Left ventricle myocardium inferior (tissue), 1 donor: ENCODE results near the gene ZNF182. TPM values are rescaled to one million over a fixed set of nuclear protein-coding genes. Genes with fewer than 3 reads are reported as not detected.
A peak's percentile ranks its signal among the peaks of the same experiment; 100 is the strongest.

Source experiments
- DNase-seq: peaks from one replicate; pipeline ENCODE4 v3.0.0-alpha.2; 2020
- H3K27ac ChIP-seq: fragments of 200-600 bp; replicated peaks from 2 replicates; pipeline ENCODE4 v1.8.0; 2021
- H3K27me3 ChIP-seq: fragments of 200-600 bp; 2 replicates; pipeline ENCODE4 v1.8.0; 2021; ENCODE audit warnings: low read depth
- H3K36me3 ChIP-seq: fragments of 200-600 bp; 2 replicates; pipeline ENCODE4 v1.8.0; 2021
- H3K4me1 ChIP-seq: fragments of 200-600 bp; 2 replicates; pipeline ENCODE4 v1.8.0; 2021
- H3K4me3 ChIP-seq: fragments of 200-600 bp; 2 replicates; pipeline ENCODE4 v1.8.0; 2021; ENCODE audit warnings: mild to moderate bottlenecking, moderate library complexity
- H3K9me3 ChIP-seq: fragments of 200-600 bp; replicated peaks from 2 replicates; pipeline ENCODE4 v1.8.0; 2021
- CTCF ChIP-seq: fragments of 200-600 bp; IDR thresholded peaks from 2 replicates; pipeline ENCODE4 v1.8.0; 2021; ENCODE audit warnings: antibody characterized with exemption, mild to moderate bottlenecking, borderline replicate concordance
- intact Hi-C: fragments of 100-400 bp; cut with micrococcal nuclease; formaldehyde crosslinking; loops from one replicate; pipeline ENCODE4 v1.11.0; 2022
- total RNA-seq: library from RNA; stranded (reverse); fragmentation: NEBNext Ultra II Directional; extraction: Animal tissue kit (Norgen Biotek cat#: 25700); gene quantifications from one replicate; pipeline ENCODE4 v1.2.1, GENCODE V29; 2021
- donor health status: DM: no; HTN: yes; CAD: no; lungs with severe emphysema.

ZNF182 gene
- total RNA-seq, 1 donor from 2014 or later, result 3.2 TPM

DNA sequence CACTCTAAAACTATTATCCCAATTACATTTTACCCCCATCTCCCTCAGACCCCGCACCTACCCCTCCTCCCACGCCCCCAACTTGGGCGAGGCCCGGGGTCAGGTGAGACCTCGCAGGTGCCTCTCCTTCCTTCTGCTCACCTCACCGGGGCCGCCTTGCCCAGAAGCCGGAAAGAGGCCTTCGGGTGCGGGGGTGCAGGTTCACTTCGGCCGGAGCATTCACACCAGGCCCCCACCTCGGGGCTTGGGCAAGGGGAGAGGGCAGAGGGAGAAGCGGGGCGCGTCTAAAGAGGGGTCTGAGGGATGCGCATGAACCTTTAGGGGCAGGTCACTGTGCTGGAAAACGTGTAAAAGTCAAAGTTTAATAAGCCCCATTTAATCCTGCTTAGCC lies 427 bp downstream of the ZNF182 start:
- H3K4me1 ChIP-seq, result peaks cover 24% of the 10 kb centered on the region
- H3K9me3 ChIP-seq, result no peaks in the 10 kb centered on the region
- intact Hi-C loops, result no loop called here
- no peak for DNase-seq
- peak overlapping the region; percentile 83 for H3K27ac ChIP-seq
- H3K4me3 ChIP-seq, result peak overlapping the region; percentile 72
- no peaks in the 10 kb centered on the region for H3K36me3 ChIP-seq
- no peak for TF ChIP-seq CTCF
- no peaks in the 10 kb centered on the region for H3K27me3 ChIP-seq

GRCh38 chrX:48002929-48003328 lies 860 bp downstream of the ZNF182 start:
- intact Hi-C loops, result no loop called here

GRCh38 chrX:48002319-48002718 lies 1.5 kb downstream of the ZNF182 start:
- Histone ChIP-seq H3K4me1 (peaks cover 24% of the 10 kb centered on the region), H3K36me3 (no peaks in the 10 kb centered on the region), H3K9me3 (no peaks in the 10 kb centered on the region), H3K27me3 (no peaks in the 10 kb centered on the region), H3K27ac (no peak overlapping the region), H3K4me3 (no peak overlapping the region)
- intact Hi-C loops, result no loop called here
- no peak for TF ChIP-seq CTCF
- no peak for DNase-seq

More at GRCh38 chrX:48002929-48003328, 860 bp downstream of the ZNF182 start:
- Histone ChIP-seq H3K4me1 (peaks cover 24% of the 10 kb centered on the region), H3K27ac (peak overlapping the region; percentile 83), H3K27me3 (no peaks in the 10 kb centered on the region), H3K36me3 (no peaks in the 10 kb centered on the region), H3K9me3 (no peaks in the 10 kb centered on the region), H3K4me3 (peak overlapping the region; percentile 72)
- no peak for DNase-seq
- no peak for TF ChIP-seq CTCF

DNA sequence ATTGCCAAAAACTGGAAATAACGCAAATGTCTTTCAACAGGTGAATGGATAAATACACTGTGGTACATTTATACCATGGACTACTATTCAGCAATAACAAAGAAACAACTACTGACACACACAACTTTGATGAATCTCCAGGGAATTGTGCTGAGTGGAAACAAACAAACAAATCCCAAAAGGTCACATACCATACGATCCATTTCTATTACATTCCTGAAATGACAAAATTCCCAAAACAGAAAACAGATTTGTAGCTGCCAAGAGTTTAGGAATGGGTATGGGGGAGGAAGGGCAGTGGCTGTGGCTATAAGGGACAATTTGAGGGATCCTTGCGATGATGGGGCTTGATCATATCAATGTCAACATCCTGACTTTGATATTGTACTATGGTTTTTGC lies 2.5 kb downstream of the ZNF182 start:
- peaks cover 24% of the 10 kb centered on the region for H3K4me1 ChIP-seq
- DNase-seq, result no peak
- H3K36me3 ChIP-seq, result peaks cover 8% of the 10 kb centered on the region
- no peak overlapping the region for H3K4me3 ChIP-seq
- H3K27ac ChIP-seq, result no peak overlapping the region
- H3K27me3 ChIP-seq, result no peaks in the 10 kb centered on the region
- TF ChIP-seq CTCF, result no peak
- intact Hi-C loops, result no loop called here
- peaks cover 5% of the 10 kb centered on the region for H3K9me3 ChIP-seq

GRCh38 chrX:47992669-47993068 lies 11.1 kb downstream of the ZNF182 start:
- Histone ChIP-seq H3K36me3 (peaks cover 17% of the 10 kb centered on the region), H3K27ac (no peak overlapping the region), H3K9me3 (peaks cover 5% of the 10 kb centered on the region), H3K27me3 (no peaks in the 10 kb centered on the region), H3K4me3 (no peak overlapping the region), H3K4me1 (no peaks in the 10 kb centered on the region)
- TF ChIP-seq CTCF, result no peak
- intact Hi-C loops, result no loop called here
- no peak for DNase-seq

DNA sequence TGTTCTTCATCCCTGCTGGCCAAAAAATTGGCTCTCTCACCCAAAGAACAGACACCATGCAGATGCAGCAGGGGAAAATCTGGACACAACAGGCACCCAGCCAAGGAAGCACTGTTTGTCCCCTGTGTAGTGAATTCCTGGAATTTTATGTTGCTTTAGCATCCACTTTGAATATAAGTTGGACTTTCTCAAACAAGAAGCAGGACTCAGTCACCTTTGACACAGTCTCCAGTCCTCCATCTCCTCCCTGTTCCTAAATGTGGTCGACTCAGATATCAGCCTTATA lies 11.8 kb downstream of the ZNF182 start:
- TF ChIP-seq CTCF, result no peak
- no peak overlapping the region for H3K4me3 ChIP-seq
- intact Hi-C loops, result no loop called here
- H3K27ac ChIP-seq, result no peak overlapping the region
- H3K4me1 ChIP-seq, result no peaks in the 10 kb centered on the region
- no peaks in the 10 kb centered on the region for H3K27me3 ChIP-seq
- DNase-seq, result no peak
- peaks cover 21% of the 10 kb centered on the region for H3K36me3 ChIP-seq
- H3K9me3 ChIP-seq, result peaks cover 5% of the 10 kb centered on the region
